NCI-H460 (cell line): ENCODE results near the gene COA6. TPM values are rescaled to one million over a fixed set of nuclear protein-coding genes. Genes with fewer than 3 reads are reported as not detected.
A peak's percentile ranks its signal among the peaks of the same experiment; 100 is the strongest.
"Not testable (repeated sequence)": the region's sequence is repeated elsewhere in the genome, so short reads cannot be mapped to it uniquely, and the experiment has no call there.

Source experiments
- DNase-seq: peaks from one replicate; pipeline ENCODE4 v3.0.0-alpha.2; 2016; ENCODE audit warnings: low read depth; ENCODE audit errors: extremely low read depth
- polyA plus RNA-seq: library from polyadenylated mRNA; depleted of rRNA; stranded (reverse); fragments of >200 nt; gene quantifications from 2 replicates; pipeline ENCODE4 v1.2.3, GENCODE V29; 2014; cell fraction: nucleus; rRNA removed
- total RNA-seq: library from RNA; depleted of rRNA; stranded (reverse); fragments of >200 nt; shearing (Covaris generic); gene quantifications from 2 replicates; pipeline ENCODE4 v1.2.3, GENCODE V29; 2014; rRNA removed

Gene COA6
- total RNA-seq: 389 and 406 TPM in 2 replicates
- polyA plus RNA-seq: 279 and 344 TPM in 2 replicates

GRCh38 chr1:234373064-234373958 is at the start of gene COA6:
COA6 (plus strand) TSS chr1:234373456; CDS start chr1:234373467, 11 bp downstream.
- peak; percentile 99 for DNase-seq

GRCh38 chr1:234324821-234325220 is 48.4 kb upstream of the COA6 start:
- no peak for DNase-seq

- DNase-seq: no peak
Observed at GRCh38 chr1:234325878-234326496, 47.3 kb upstream of the COA6 start.

GRCh38 chr1:234326497-234327366 is 46.5 kb upstream of the COA6 start:
- peak; percentile 75 for DNase-seq

GRCh38 chr1:234327577-234328164 is 45.6 kb upstream of the COA6 start:
- DNase-seq: no peak

GRCh38 chr1:234330843-234331215 is 42.4 kb upstream of the COA6 start:
- DNase-seq: peak; percentile 26

GRCh38 chr1:234331507-234331906 is 41.7 kb upstream of the COA6 start:
- peak; percentile 72 for DNase-seq

- no peak for DNase-seq
Observed at GRCh38 chr1:234336359-234336758, 36.9 kb upstream of the COA6 start.

GRCh38 chr1:234337233-234337632 is 36.0 kb upstream of the COA6 start:
- DNase-seq: no peak

GRCh38 chr1:234340528-234340927 is 32.7 kb upstream of the COA6 start:
- DNase-seq: no peak

GRCh38 chr1:234342774-234343173 is 30.5 kb upstream of the COA6 start:
- no peak for DNase-seq

GRCh38 chr1:234345237-234345636 is 28.0 kb upstream of the COA6 start:
- DNase-seq: no peak

- DNase-seq: no peak
Observed at GRCh38 chr1:234348964-234349363, 24.3 kb upstream of the COA6 start.

- no peak for DNase-seq
Observed at GRCh38 chr1:234355782-234356510, 17.3 kb upstream of the COA6 start.

- not testable (repeated sequence) for DNase-seq
Observed at GRCh38 chr1:234356615-234357269, 16.5 kb upstream of the COA6 start.

- no peak for DNase-seq
Observed at GRCh38 chr1:234357831-234358230, 15.4 kb upstream of the COA6 start.

GRCh38 chr1:234361102-234361603 is 12.1 kb upstream of the COA6 start:
- DNase-seq: no peak

- no peak for DNase-seq
Observed at GRCh38 chr1:234362558-234362957, 10.7 kb upstream of the COA6 start.
